SK-N-MC (cell line): ENCODE measurements around the gene GEN1.

Experiments used
- EZH2 ChIP-seq: fragments of 200-600 bp; sonication (generic); IDR thresholded peaks from one replicate; pipeline ENCODE4 v1.6.1; 2017; ENCODE audit warnings: antibody characterized with exemption
- POLR2AphosphoS5 ChIP-seq: IDR thresholded peaks from 2 replicates; pipeline ENCODE4 v1.6.1; 2012; ENCODE audit warnings: mild to moderate bottlenecking, low read depth, low read length, borderline replicate concordance

GRCh38 chr2:17735864-17736263 lies 18.1 kb upstream of the GEN1 start:
- TF ChIP-seq POLR2AphosphoS5: no peak
- no peak for TF ChIP-seq EZH2
